Measurements from ENCODE around the gene ATP7B.

ATP7B gene

GRCh38 chr13:51942189-51942588, 69.1 kb downstream of the ATP7B start:
- Histone ChIP-seq H3K27me3 (ENCODE audit: insufficient read depth, low read length) (no peaks in the 10 kb centered on the region), H3K4me1 (ENCODE audit: insufficient read depth, low read length) (no peaks in the 10 kb centered on the region), H3K9ac (ENCODE audit: low read depth, low read length) (no peak overlapping the region), H3K27ac (ENCODE audit: low read depth, low read length) (no peak overlapping the region), H3K36me3 (ENCODE audit: insufficient read depth, low read length) (no peaks in the 10 kb centered on the region), H3K4me3 (ENCODE audit: low read length) (no peak overlapping the region), H3K9me3 (ENCODE audit: insufficient read depth, low read depth, low read length) (no peaks in the 10 kb centered on the region)
- 90% methylated on average over 9 of the region's 9 CpGs for WGBS

- WGBS = 95% methylated on average over 3 of the region's 3 CpGs
- Histone ChIP-seq H3K36me3 (ENCODE audit: insufficient read depth, low read length) (no peaks in the 10 kb centered on the region), H3K4me1 (ENCODE audit: insufficient read depth, low read length) (no peaks in the 10 kb centered on the region), H3K9ac (ENCODE audit: low read depth, low read length) (no peak overlapping the region), H3K27ac (ENCODE audit: low read depth, low read length) (no peak overlapping the region), H3K4me3 (ENCODE audit: low read length) (no peak overlapping the region), H3K27me3 (ENCODE audit: insufficient read depth, low read length) (no peaks in the 10 kb centered on the region), H3K9me3 (ENCODE audit: insufficient read depth, low read depth, low read length) (no peaks in the 10 kb centered on the region)
Observed at GRCh38 chr13:51938454-51938853, 72.8 kb downstream of the ATP7B start.

GRCh38 chr13:51937320-51938290, 73.6 kb downstream of the ATP7B start:
- Histone ChIP-seq H3K36me3 (ENCODE audit: insufficient read depth, low read length) (no peaks in the 10 kb centered on the region), H3K9ac (ENCODE audit: low read depth, low read length) (no peak overlapping the region), H3K4me3 (ENCODE audit: low read length) (no peak overlapping the region), H3K4me1 (ENCODE audit: insufficient read depth, low read length) (no peaks in the 10 kb centered on the region), H3K27me3 (ENCODE audit: insufficient read depth, low read length) (no peaks in the 10 kb centered on the region), H3K9me3 (ENCODE audit: insufficient read depth, low read depth, low read length) (no peaks in the 10 kb centered on the region), H3K27ac (ENCODE audit: low read depth, low read length) (no peak overlapping the region)
- 93% methylated on average over 22 of the region's 22 CpGs for WGBS

- 70% methylated on average over 14 of the region's 14 CpGs for WGBS
- Histone ChIP-seq H3K27ac (ENCODE audit: low read depth, low read length) (no peak overlapping the region), H3K4me3 (ENCODE audit: low read length) (no peak overlapping the region), H3K9me3 (ENCODE audit: insufficient read depth, low read depth, low read length) (no peaks in the 10 kb centered on the region), H3K9ac (ENCODE audit: low read depth, low read length) (no peak overlapping the region), H3K4me1 (ENCODE audit: insufficient read depth, low read length) (no peaks in the 10 kb centered on the region), H3K36me3 (ENCODE audit: insufficient read depth, low read length) (no peaks in the 10 kb centered on the region), H3K27me3 (ENCODE audit: insufficient read depth, low read length) (no peaks in the 10 kb centered on the region)
Observed at GRCh38 chr13:51935326-51936171, 75.7 kb downstream of the ATP7B start.

GRCh38 chr13:51934461-51935087, 76.7 kb downstream of the ATP7B start:
- no peak overlapping the region for H3K4me3 ChIP-seq (ENCODE audit: low read length)
- 93% methylated on average over 19 of the region's 19 CpGs for WGBS
- H3K9me3 ChIP-seq (ENCODE audit: insufficient read depth, low read depth, low read length) = no peaks in the 10 kb centered on the region
- H3K9ac ChIP-seq (ENCODE audit: low read depth, low read length) = no peak overlapping the region
- H3K4me1 ChIP-seq (ENCODE audit: insufficient read depth, low read length) = no peaks in the 10 kb centered on the region
- H3K27ac ChIP-seq (ENCODE audit: low read depth, low read length) = no peak overlapping the region
- no peaks in the 10 kb centered on the region for H3K36me3 ChIP-seq (ENCODE audit: insufficient read depth, low read length)
- no peaks in the 10 kb centered on the region for H3K27me3 ChIP-seq (ENCODE audit: insufficient read depth, low read length)

GRCh38 chr13:51933466-51934058, 77.7 kb downstream of the ATP7B start:
- no peaks in the 10 kb centered on the region for H3K4me1 ChIP-seq (ENCODE audit: insufficient read depth, low read length)
- H3K27me3 ChIP-seq (ENCODE audit: insufficient read depth, low read length) = no peaks in the 10 kb centered on the region
- WGBS = 94% methylated on average over 14 of the region's 14 CpGs
- H3K9me3 ChIP-seq (ENCODE audit: insufficient read depth, low read depth, low read length) = no peaks in the 10 kb centered on the region
- no peaks in the 10 kb centered on the region for H3K36me3 ChIP-seq (ENCODE audit: insufficient read depth, low read length)
- H3K9ac ChIP-seq (ENCODE audit: low read depth, low read length) = no peak overlapping the region
- H3K27ac ChIP-seq (ENCODE audit: low read depth, low read length) = no peak overlapping the region
- H3K4me3 ChIP-seq (ENCODE audit: low read length) = no peak overlapping the region

GRCh38 chr13:51932231-51932630, 79.0 kb downstream of the ATP7B start:
- H3K27me3 ChIP-seq (ENCODE audit: insufficient read depth, low read length) = no peaks in the 10 kb centered on the region
- H3K9me3 ChIP-seq (ENCODE audit: insufficient read depth, low read depth, low read length) = no peaks in the 10 kb centered on the region
- H3K27ac ChIP-seq (ENCODE audit: low read depth, low read length) = no peak overlapping the region
- H3K9ac ChIP-seq (ENCODE audit: low read depth, low read length) = no peak overlapping the region
- H3K4me1 ChIP-seq (ENCODE audit: insufficient read depth, low read length) = no peaks in the 10 kb centered on the region
- H3K36me3 ChIP-seq (ENCODE audit: insufficient read depth, low read length) = no peaks in the 10 kb centered on the region
- H3K4me3 ChIP-seq (ENCODE audit: low read length) = no peak overlapping the region
- 94% methylated on average over 9 of the region's 9 CpGs for WGBS

GRCh38 chr13:51931606-51932005, 79.6 kb downstream of the ATP7B start:
- 97% methylated on average over 6 of the region's 6 CpGs for WGBS
- no peak overlapping the region for H3K27ac ChIP-seq (ENCODE audit: low read depth, low read length)
- no peaks in the 10 kb centered on the region for H3K4me1 ChIP-seq (ENCODE audit: insufficient read depth, low read length)
- no peaks in the 10 kb centered on the region for H3K36me3 ChIP-seq (ENCODE audit: insufficient read depth, low read length)
- no peak overlapping the region for H3K4me3 ChIP-seq (ENCODE audit: low read length)
- no peaks in the 10 kb centered on the region for H3K27me3 ChIP-seq (ENCODE audit: insufficient read depth, low read length)
- H3K9me3 ChIP-seq (ENCODE audit: insufficient read depth, low read depth, low read length) = no peaks in the 10 kb centered on the region
- no peak overlapping the region for H3K9ac ChIP-seq (ENCODE audit: low read depth, low read length)

GRCh38 chr13:51929699-51930098, 81.6 kb downstream of the ATP7B start:
- H3K9me3 ChIP-seq (ENCODE audit: insufficient read depth, low read depth, low read length) = no peaks in the 10 kb centered on the region
- no peak overlapping the region for H3K4me3 ChIP-seq (ENCODE audit: low read length)
- H3K9ac ChIP-seq (ENCODE audit: low read depth, low read length) = no peak overlapping the region
- no peaks in the 10 kb centered on the region for H3K4me1 ChIP-seq (ENCODE audit: insufficient read depth, low read length)
- no peak overlapping the region for H3K27ac ChIP-seq (ENCODE audit: low read depth, low read length)
- H3K36me3 ChIP-seq (ENCODE audit: insufficient read depth, low read length) = no peaks in the 10 kb centered on the region
- H3K27me3 ChIP-seq (ENCODE audit: insufficient read depth, low read length) = no peaks in the 10 kb centered on the region
- WGBS = 92% methylated on average over 5 of the region's 5 CpGs

- H3K4me3 ChIP-seq (ENCODE audit: low read length) = no peak overlapping the region
- H3K4me1 ChIP-seq (ENCODE audit: insufficient read depth, low read length) = no peaks in the 10 kb centered on the region
- no peaks in the 10 kb centered on the region for H3K27me3 ChIP-seq (ENCODE audit: insufficient read depth, low read length)
- H3K9ac ChIP-seq (ENCODE audit: low read depth, low read length) = no peak overlapping the region
- WGBS = 92% methylated on average over 9 of the region's 9 CpGs
- H3K9me3 ChIP-seq (ENCODE audit: insufficient read depth, low read depth, low read length) = no peaks in the 10 kb centered on the region
- no peaks in the 10 kb centered on the region for H3K36me3 ChIP-seq (ENCODE audit: insufficient read depth, low read length)
- H3K27ac ChIP-seq (ENCODE audit: low read depth, low read length) = no peak overlapping the region
Observed at GRCh38 chr13:51928231-51928630, 83.0 kb downstream of the ATP7B start.
